ENCODE measurements around the gene HS3ST4. TPM values are rescaled to one million over a fixed set of nuclear protein-coding genes. Genes with fewer than 3 reads are reported as not detected.

HS3ST4 gene
- total and polyA plus RNA-seq, 2 of the 4 experiments (the other 2 are of a cell fraction): not detected

DNA sequence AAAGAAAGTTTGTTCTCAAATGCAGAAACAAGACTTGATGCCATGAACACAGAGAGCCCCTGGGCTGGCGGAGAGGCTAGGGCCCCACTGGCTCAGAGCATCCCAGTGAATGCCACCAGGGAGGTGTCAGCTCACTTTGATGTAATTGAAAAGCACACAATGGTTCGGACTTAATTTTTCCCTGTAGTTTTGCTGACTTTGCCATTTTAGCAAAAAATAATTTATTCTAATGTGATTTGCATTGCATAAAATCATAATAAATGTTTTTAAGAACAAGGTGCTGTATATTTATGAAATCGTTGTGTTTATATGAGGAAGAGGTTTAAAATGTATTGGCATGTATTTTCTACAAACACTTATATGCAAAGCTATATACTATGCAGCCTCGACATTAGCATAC, 140.5 kb downstream of the HS3ST4 start:
- Histone ChIP-seq H3K9me1 (ENCODE audit: insufficient read depth, low read length) (no peaks in the 10 kb centered on the region), H3K27ac (ENCODE audit: insufficient read depth, low read length) (no peak overlapping the region), H4K8ac (ENCODE audit: low read depth in 2 of 2, low read length in 2 of 2) (no peak overlapping the region), H2BK15ac (ENCODE audit: low read depth, low read length) (no peak overlapping the region), H3K14ac (replicated peaks; ENCODE audit: low read depth, low read length) (no peak overlapping the region), H4K20me1 (ENCODE audit: insufficient read depth, low read length) (no peaks in the 10 kb centered on the region), H2BK5ac (ENCODE audit: low read depth, low read length, poor library complexity, severe bottlenecking) (no peak overlapping the region), H3K4ac (ENCODE audit: low read depth, low read length) (no peak overlapping the region), H2AK9ac (replicated peaks; ENCODE audit: low read depth, low read length, poor library complexity) (no peak overlapping the region), H3K36me3 (ENCODE audit: control insufficient read depth, insufficient read depth, low read length) (no peaks in the 10 kb centered on the region), H3K9me3 (ENCODE audit: control insufficient read depth, insufficient read depth, low read length) (no peaks in the 10 kb centered on the region), H3K9ac (ENCODE audit: low read depth, low read length) (no peak overlapping the region), H3K18ac (ENCODE audit: low read depth, low read length) (no peak overlapping the region), H3K56ac (ENCODE audit: extremely low read depth, insufficient read depth, low read length) (no peak overlapping the region), H4K5ac (ENCODE audit: low read depth, low read length) (no peak overlapping the region), H2AK5ac (ENCODE audit: low read depth, low read length) (no peak overlapping the region), H3K4me3 (ENCODE audit: insufficient read depth, low read depth, low read length) (no peak overlapping the region), H2BK20ac (ENCODE audit: low read depth, low read length) (no peak overlapping the region), H3K27me3 (ENCODE audit: control insufficient read depth, insufficient read depth, low read length) (no peaks in the 10 kb centered on the region), H3K23ac (ENCODE audit: low read depth, low read length) (no peak overlapping the region), H3K79me1 (ENCODE audit: low read depth in 1 of 2, low read length in 2 of 2) (no peaks in the 10 kb centered on the region), H4K91ac (ENCODE audit: insufficient read depth, low read depth, low read length) (no peak overlapping the region), H2BK120ac (ENCODE audit: low read depth, low read length) (no peak overlapping the region), H3K4me2 (ENCODE audit: low read depth, low read length) (no peak overlapping the region), H2AFZ (replicated peaks; ENCODE audit: low read length, poor library complexity) (no peak overlapping the region), H3K4me1 (ENCODE audit: control insufficient read depth, insufficient read depth, low read length) (no peaks in the 10 kb centered on the region)
- WGBS, 2 experiments (ENCODE audit: extremely low coverage in 2 of 2, insufficient read length in 1 of 2): 29% methylated on average over 1 of the region's 4 CpGs; no CpG with 5 or more reads in 1 of the 2 experiments
- peak; percentile 89 for TF ChIP-seq MAFK (IDR thresholded peaks at IDR 0.05; ENCODE audit: low read depth, low read length)
- TF ChIP-seq BHLHE40 (IDR thresholded peaks at IDR 0.05; ENCODE audit: low read depth, low read length): no peak
- POLR2A ChIA-PET (ENCODE audit: unreplicated experiment): no interaction called here
- no TSS peak for BruUV-seq (replicated peaks)
- in situ Hi-C loops (cut with MboI; ENCODE audit: low sequenced_read_pairs): loop anchor here (25.0 kb wide), 2 partner anchors 1555 to 1630 kb away; no protein-coding TSS in a partner anchor
- DNase-seq (no peak), ATAC-seq (ENCODE audit: low read depth) (no peak)
- CTCF ChIA-PET: no interaction called here
- dilution Hi-C loops (cut with HindIII; ENCODE audit: low sequenced_read_pairs, unreplicated experiment): no loop called here
- intact Hi-C loops (cut with micrococcal nuclease): no loop called here

Data from IMR-90 (cell line).